ENCODE data around the gene ZNF239. TPM values are rescaled to one million over a fixed set of nuclear protein-coding genes. Genes with fewer than 3 reads are reported as not detected.
"Not testable (repeated sequence)": the region's sequence is repeated elsewhere in the genome, so short reads cannot be mapped to it uniquely, and the experiment has no call there.

The ZNF239 gene
- total and polyA plus RNA-seq, 7 experiments from 2014 or later, result 1.7 to 8.5 (median 2.3) TPM

GRCh38 chr10:43610636-43611035 lies 36.2 kb upstream of the ZNF239 start:
- Mint-ChIP-seq H3K27me3 (no peaks in the 10 kb centered on the region), H3K36me3 (peaks cover 35 to 76% (median 73%) of the 10 kb centered on the region in 5 donors), H3K4me3 (no peak overlapping the region), H3K9me3 (peaks cover 3 to 41% (median 9%) of the 10 kb centered on the region in 11 donors), H3K4me1 (peaks cover 11 to 50% (median 43%) of the 10 kb centered on the region in 7 donors), H3K27ac (no peak overlapping the region)
- DNase-seq, result no peak
- H3K9me3 ChIP-seq (ENCODE audit: control insufficient read depth in 2 of 3, low read length in 3 of 3), result peaks cover 0 to 3% (median 0%) of the 10 kb centered on the region in 3 experiments
- H3K27ac ChIP-seq (ENCODE audit: low read depth, low read length), result no peak overlapping the region
- ATAC-seq, result no peak
- ChIA-PET POLR2A (no interaction called here), CTCF (no interaction called here)
- no peaks in the 10 kb centered on the region for H3K27me3 ChIP-seq (ENCODE audit: control insufficient read depth in 2 of 2, insufficient read depth in 2 of 2, low read length in 2 of 2)
- intact Hi-C loops (cut with micrococcal nuclease), result no loop called here
- H3K36me3 ChIP-seq (ENCODE audit: control insufficient read depth in 2 of 3, insufficient read depth in 3 of 3, low read length in 3 of 3), result peaks cover 0 to 44% (median 0%) of the 10 kb centered on the region in 3 experiments
- H3K4me3 ChIP-seq (ENCODE audit: low read length), result no peak overlapping the region
- peaks cover 11 to 12% of the 10 kb centered on the region in 2 donors for H3K4me1 ChIP-seq (ENCODE audit: control insufficient read depth in 2 of 2, insufficient read depth in 2 of 2, low read length in 2 of 2)

- no peaks in the 10 kb centered on the region for H3K9me3 ChIP-seq (ENCODE audit: control insufficient read depth in 2 of 3, low read length in 3 of 3)
- peak overlapping the region; percentile 62 to 88 (median 72) for H3K27ac Mint-ChIP-seq
- ATAC-seq (no peak), DNase-seq (no peak)
- H3K4me3 ChIP-seq (ENCODE audit: low read length), result peak overlapping the region; percentile 82
- H3K4me1 ChIP-seq (ENCODE audit: control insufficient read depth in 2 of 2, insufficient read depth in 2 of 2, low read length in 2 of 2), result peaks cover 11 to 12% of the 10 kb centered on the region in 2 donors
- H3K4me3 Mint-ChIP-seq, result peak overlapping the region; percentile 80 to 93 (median 85)
- H3K27me3 Mint-ChIP-seq, result peaks cover 0 to 4% (median 0%) of the 10 kb centered on the region in 5 donors
- intact Hi-C loops (cut with micrococcal nuclease), result no loop called here
- peaks cover 11 to 47% (median 45%) of the 10 kb centered on the region in 7 donors for H3K4me1 Mint-ChIP-seq
- POLR2A ChIA-PET, result interaction anchor here (0.6 to 4.0 kb wide), 5 partner anchors 13 to 83 kb away, joined by 3 to 22 read pairs (median 3); partner anchors contain the start of genes ZNF239 and ZNF32
- peaks cover 0 to 14% (median under 1%) of the 10 kb centered on the region in 11 donors for H3K9me3 Mint-ChIP-seq
- H3K27me3 ChIP-seq (ENCODE audit: control insufficient read depth in 2 of 2, insufficient read depth in 2 of 2, low read length in 2 of 2), result no peaks in the 10 kb centered on the region
- H3K27ac ChIP-seq (ENCODE audit: low read depth, low read length), result no peak overlapping the region
- CTCF ChIA-PET, result interaction anchor here (0.6 kb wide), 1 partner anchor 40 kb away, joined by 3 read pairs; no protein-coding TSS in a partner anchor
- H3K36me3 Mint-ChIP-seq, result peaks cover 17 to 49% (median 42%) of the 10 kb centered on the region in 5 donors
- H3K36me3 ChIP-seq (ENCODE audit: control insufficient read depth in 2 of 3, insufficient read depth in 3 of 3, low read length in 3 of 3), result peaks cover 0 to 23% (median 0%) of the 10 kb centered on the region in 3 experiments
Observed at GRCh38 chr10:43607199-43607573, 32.8 kb upstream of the ZNF239 start.

GRCh38 chr10:43606323-43607198 lies 32.1 kb upstream of the ZNF239 start, which contains the start of gene ZNF485:
Gene ZNF485, plus strand, starts transcription at chr10:43606438. Its CDS starts 613 bp downstream, at chr10:43607051.
- Mint-ChIP-seq H3K36me3 (peaks cover 14 to 46% (median 36%) of the 10 kb centered on the region in 5 donors), H3K27ac (peak within 1 kb of the TSS; percentile 62 to 88 (median 77)), H3K4me1 (peaks cover 11 to 47% (median 45%) of the 10 kb centered on the region in 7 donors), H3K9me3 (peaks cover 0 to 13% (median 0%) of the 10 kb centered on the region in 11 donors), H3K4me3 (peak within 1 kb of the TSS; percentile 80 to 93 (median 85)), H3K27me3 (peaks cover 0 to 8% (median 0%) of the 10 kb centered on the region in 5 donors)
- intact Hi-C loops (cut with micrococcal nuclease), result loop anchor here (1.0 kb wide), 7 partner anchors 11 to 1054 kb away; partner anchors contain the start of genes ZNF239 (in 2 of the 2), ZNF32 (in 2 of the 2), BMS1 (in 1 of the 2) and ZNF33B (in 1 of the 2)
- Histone ChIP-seq H3K4me3 (ENCODE audit: low read length) (peak within 1 kb of the TSS; percentile 82), H3K4me1 (ENCODE audit: control insufficient read depth in 2 of 2, insufficient read depth in 2 of 2, low read length in 2 of 2) (peaks cover 11 to 12% of the 10 kb centered on the region in 2 donors), H3K27me3 (ENCODE audit: control insufficient read depth in 2 of 2, insufficient read depth in 2 of 2, low read length in 2 of 2) (no peaks in the 10 kb centered on the region), H3K27ac (ENCODE audit: low read depth, low read length) (peak within 1 kb of the TSS; percentile 75), H3K9me3 (ENCODE audit: control insufficient read depth in 2 of 3, low read length in 3 of 3) (no peaks in the 10 kb centered on the region), H3K36me3 (ENCODE audit: control insufficient read depth in 2 of 3, insufficient read depth in 3 of 3, low read length in 3 of 3) (peaks cover 0 to 23% (median 0%) of the 10 kb centered on the region in 3 experiments)
- DNase-seq, result peak; percentile 41 to 61 (median 56)
- POLR2A ChIA-PET, result interaction anchor here (0.6 to 4.0 kb wide), 6 partner anchors 9 to 42 kb away, joined by 3 to 22 read pairs (median 4); partner anchors contain the start of genes ZNF239 and ZNF32
- peak; percentile 90 for ATAC-seq
- CTCF ChIA-PET, result no interaction called here

GRCh38 chr10:43605850-43606322 lies 31.5 kb upstream of the ZNF239 start:
- peak overlapping the region; percentile 82 for H3K4me3 ChIP-seq (ENCODE audit: low read length)
- ChIA-PET CTCF (no interaction called here), POLR2A (interaction anchor here (1.2 to 4.0 kb wide), 4 partner anchors 10 to 42 kb away, joined by 3 to 22 read pairs (median 12); partner anchors contain the start of genes ZNF239 and ZNF32)
- Mint-ChIP-seq H3K27ac (peak overlapping the region in 8 of 9 donors; percentile 11 to 85 (median 70)), H3K9me3 (peaks cover 0 to 16% (median 0%) of the 10 kb centered on the region in 11 donors), H3K36me3 (peaks cover 14 to 42% (median 29%) of the 10 kb centered on the region in 5 donors), H3K4me3 (peak overlapping the region; percentile 58 to 88 (median 85)), H3K4me1 (peaks cover 11 to 47% (median 45%) of the 10 kb centered on the region in 7 donors), H3K27me3 (peaks cover 0 to 8% (median 0%) of the 10 kb centered on the region in 5 donors)
- no peaks in the 10 kb centered on the region for H3K27me3 ChIP-seq (ENCODE audit: control insufficient read depth in 2 of 2, insufficient read depth in 2 of 2, low read length in 2 of 2)
- H3K9me3 ChIP-seq (ENCODE audit: control insufficient read depth in 2 of 3, low read length in 3 of 3), result no peaks in the 10 kb centered on the region
- peaks cover 11 to 12% of the 10 kb centered on the region in 2 donors for H3K4me1 ChIP-seq (ENCODE audit: control insufficient read depth in 2 of 2, insufficient read depth in 2 of 2, low read length in 2 of 2)
- peak overlapping the region; percentile 75 for H3K27ac ChIP-seq (ENCODE audit: low read depth, low read length)
- intact Hi-C loops (cut with micrococcal nuclease), result loop anchor here (1.0 kb wide), 7 partner anchors 11 to 1054 kb away; partner anchors contain the start of genes ZNF239 (in 2 of the 2), ZNF32 (in 2 of the 2), BMS1 (in 1 of the 2) and ZNF33B (in 1 of the 2)
- DNase-seq (no peak), ATAC-seq (no peak)
- H3K36me3 ChIP-seq (ENCODE audit: control insufficient read depth in 2 of 3, insufficient read depth in 3 of 3, low read length in 3 of 3), result peaks cover 0 to 21% (median 0%) of the 10 kb centered on the region in 3 experiments

- H3K27ac Mint-ChIP-seq; H3K4me3 Mint-ChIP-seq; H3K36me3 Mint-ChIP-seq; intact Hi-C loops (cut with micrococcal nuclease); H3K27me3 ChIP-seq (ENCODE audit: control insufficient read depth in 2 of 2, insufficient read depth in 2 of 2, low read length in 2 of 2); DNase-seq; POLR2A ChIA-PET; H3K27ac ChIP-seq (ENCODE audit: low read depth, low read length); CTCF ChIA-PET; H3K9me3 ChIP-seq (ENCODE audit: control insufficient read depth in 2 of 3, low read length in 3 of 3); H3K4me3 ChIP-seq (ENCODE audit: low read length); H3K4me1 ChIP-seq (ENCODE audit: control insufficient read depth in 2 of 2, insufficient read depth in 2 of 2, low read length in 2 of 2); ATAC-seq; H3K36me3 ChIP-seq (ENCODE audit: control insufficient read depth in 2 of 3, insufficient read depth in 3 of 3, low read length in 3 of 3): not testable (repeated sequence)
- Mint-ChIP-seq H3K4me1 (peaks cover 2 to 23% (median 12%) of the 10 kb centered on the region in 7 donors), H3K27me3 (peaks cover 0 to 10% (median 0%) of the 10 kb centered on the region in 5 donors), H3K9me3 (peaks cover 0 to 11% (median 3%) of the 10 kb centered on the region in 11 donors)
Observed at GRCh38 chr10:43601576-43601975, 27.2 kb upstream of the ZNF239 start.

GRCh38 chr10:43599333-43599732 lies 24.9 kb upstream of the ZNF239 start:
- Histone ChIP-seq H3K4me3 (ENCODE audit: low read length) (no peak overlapping the region), H3K27ac (ENCODE audit: low read depth, low read length) (no peak overlapping the region), H3K36me3 (ENCODE audit: control insufficient read depth in 2 of 3, insufficient read depth in 3 of 3, low read length in 3 of 3) (no peaks in the 10 kb centered on the region), H3K4me1 (ENCODE audit: control insufficient read depth in 2 of 2, insufficient read depth in 2 of 2, low read length in 2 of 2) (peaks cover 23 to 24% of the 10 kb centered on the region in 2 donors), H3K27me3 (ENCODE audit: control insufficient read depth in 2 of 2, insufficient read depth in 2 of 2, low read length in 2 of 2) (no peaks in the 10 kb centered on the region), H3K9me3 (ENCODE audit: control insufficient read depth in 2 of 3, low read length in 3 of 3) (no peaks in the 10 kb centered on the region)
- Mint-ChIP-seq H3K27me3 (peaks cover 0 to 8% (median 0%) of the 10 kb centered on the region in 5 donors), H3K36me3 (peaks cover 0 to 8% (median 0%) of the 10 kb centered on the region in 5 donors), H3K4me3 (no peak overlapping the region), H3K9me3 (peaks cover 0 to 11% (median 3%) of the 10 kb centered on the region in 11 donors), H3K4me1 (peaks cover 20 to 37% (median 25%) of the 10 kb centered on the region in 7 donors), H3K27ac (peak overlapping the region in 2 of 9 donors; percentile 15 to 42)
- DNase-seq (no peak), ATAC-seq (no peak)
- POLR2A ChIA-PET, result interaction anchor here (1.0 kb wide), 1 partner anchor 48 kb away, joined by 5 read pairs; no protein-coding TSS in a partner anchor
- intact Hi-C loops (cut with micrococcal nuclease), result no loop called here
- CTCF ChIA-PET, result no interaction called here

Measured in naive thymus-derived CD4-positive, alpha-beta T cell (primary cell).